ENCODE results near the gene FCGR1A. TPM values are rescaled to one million over a fixed set of nuclear protein-coding genes. Genes with fewer than 3 reads are reported as not detected.
"Not testable (repeated sequence)": the region's sequence is repeated elsewhere in the genome, so short reads cannot be mapped to it uniquely, and the experiment has no call there.

FCGR1A gene
- 5.2 TPM for total RNA-seq

- H3K27ac ChIP-seq (ENCODE audit: low read depth, low read length); H3K9ac ChIP-seq (ENCODE audit: low read depth in 1 of 3, low read length in 3 of 3); H3K9me3 ChIP-seq (ENCODE audit: control insufficient read depth in 3 of 3, low read length in 3 of 3); H3K27me3 ChIP-seq (ENCODE audit: control insufficient read depth in 3 of 3, insufficient read depth in 3 of 3, low read length in 3 of 3); H3K4me3 ChIP-seq (ENCODE audit: low read length in 3 of 3); H3K36me3 ChIP-seq (ENCODE audit: control insufficient read depth in 3 of 3, insufficient read depth in 3 of 3, low read length in 3 of 3); H3K4me1 ChIP-seq (ENCODE audit: control insufficient read depth in 3 of 3, insufficient read depth in 3 of 3, low read length in 3 of 3): not testable (repeated sequence)
Measured at GRCh38 chr1:149782600-149782999, at the start of gene FCGR1A. FCGR1A (plus strand) TSS chr1:149782694; CDS start chr1:149782744, 50 bp downstream.

GRCh38 chr1:149732781-149733180 is 49.7 kb upstream of the FCGR1A start:
- not testable (repeated sequence) for H3K27ac ChIP-seq (ENCODE audit: low read depth, low read length); H3K36me3 ChIP-seq (ENCODE audit: control insufficient read depth in 3 of 3, insufficient read depth in 3 of 3, low read length in 3 of 3); H3K9me3 ChIP-seq (ENCODE audit: control insufficient read depth in 3 of 3, low read length in 3 of 3); H3K27me3 ChIP-seq (ENCODE audit: control insufficient read depth in 3 of 3, insufficient read depth in 3 of 3, low read length in 3 of 3); H3K9ac ChIP-seq (ENCODE audit: low read depth in 1 of 3, low read length in 3 of 3); H3K4me1 ChIP-seq (ENCODE audit: control insufficient read depth in 3 of 3, insufficient read depth in 3 of 3, low read length in 3 of 3); H3K4me3 ChIP-seq (ENCODE audit: low read length in 3 of 3)

GRCh38 chr1:149734692-149735091 is 47.8 kb upstream of the FCGR1A start:
- not testable (repeated sequence) for H3K36me3 ChIP-seq (ENCODE audit: control insufficient read depth in 3 of 3, insufficient read depth in 3 of 3, low read length in 3 of 3); H3K9ac ChIP-seq (ENCODE audit: low read depth in 1 of 3, low read length in 3 of 3); H3K9me3 ChIP-seq (ENCODE audit: control insufficient read depth in 3 of 3, low read length in 3 of 3); H3K27ac ChIP-seq (ENCODE audit: low read depth, low read length); H3K4me3 ChIP-seq (ENCODE audit: low read length in 3 of 3); H3K27me3 ChIP-seq (ENCODE audit: control insufficient read depth in 3 of 3, insufficient read depth in 3 of 3, low read length in 3 of 3); H3K4me1 ChIP-seq (ENCODE audit: control insufficient read depth in 3 of 3, insufficient read depth in 3 of 3, low read length in 3 of 3)

- H3K4me1 ChIP-seq (ENCODE audit: control insufficient read depth in 3 of 3, insufficient read depth in 3 of 3, low read length in 3 of 3); H3K9me3 ChIP-seq (ENCODE audit: control insufficient read depth in 3 of 3, low read length in 3 of 3); H3K27ac ChIP-seq (ENCODE audit: low read depth, low read length); H3K27me3 ChIP-seq (ENCODE audit: control insufficient read depth in 3 of 3, insufficient read depth in 3 of 3, low read length in 3 of 3); H3K4me3 ChIP-seq (ENCODE audit: low read length in 3 of 3); H3K9ac ChIP-seq (ENCODE audit: low read depth in 1 of 3, low read length in 3 of 3); H3K36me3 ChIP-seq (ENCODE audit: control insufficient read depth in 3 of 3, insufficient read depth in 3 of 3, low read length in 3 of 3): not testable (repeated sequence)
Measured at GRCh38 chr1:149740148-149740581, 42.3 kb upstream of the FCGR1A start.

GRCh38 chr1:149740590-149741230 is 41.8 kb upstream of the FCGR1A start:
- H3K9me3 ChIP-seq (ENCODE audit: control insufficient read depth in 3 of 3, low read length in 3 of 3); H3K4me1 ChIP-seq (ENCODE audit: control insufficient read depth in 3 of 3, insufficient read depth in 3 of 3, low read length in 3 of 3); H3K27me3 ChIP-seq (ENCODE audit: control insufficient read depth in 3 of 3, insufficient read depth in 3 of 3, low read length in 3 of 3); H3K9ac ChIP-seq (ENCODE audit: low read depth in 1 of 3, low read length in 3 of 3); H3K27ac ChIP-seq (ENCODE audit: low read depth, low read length); H3K36me3 ChIP-seq (ENCODE audit: control insufficient read depth in 3 of 3, insufficient read depth in 3 of 3, low read length in 3 of 3); H3K4me3 ChIP-seq (ENCODE audit: low read length in 3 of 3): not testable (repeated sequence)

GRCh38 chr1:149741914-149742313 is 40.6 kb upstream of the FCGR1A start:
- H3K36me3 ChIP-seq (ENCODE audit: control insufficient read depth in 3 of 3, insufficient read depth in 3 of 3, low read length in 3 of 3); H3K4me1 ChIP-seq (ENCODE audit: control insufficient read depth in 3 of 3, insufficient read depth in 3 of 3, low read length in 3 of 3); H3K27ac ChIP-seq (ENCODE audit: low read depth, low read length); H3K9ac ChIP-seq (ENCODE audit: low read depth in 1 of 3, low read length in 3 of 3); H3K4me3 ChIP-seq (ENCODE audit: low read length in 3 of 3); H3K9me3 ChIP-seq (ENCODE audit: control insufficient read depth in 3 of 3, low read length in 3 of 3); H3K27me3 ChIP-seq (ENCODE audit: control insufficient read depth in 3 of 3, insufficient read depth in 3 of 3, low read length in 3 of 3): not testable (repeated sequence)

GRCh38 chr1:149746463-149747356 is 35.8 kb upstream of the FCGR1A start:
- not testable (repeated sequence) for H3K27ac ChIP-seq (ENCODE audit: low read depth, low read length); H3K9ac ChIP-seq (ENCODE audit: low read depth in 1 of 3, low read length in 3 of 3); H3K4me1 ChIP-seq (ENCODE audit: control insufficient read depth in 3 of 3, insufficient read depth in 3 of 3, low read length in 3 of 3); H3K9me3 ChIP-seq (ENCODE audit: control insufficient read depth in 3 of 3, low read length in 3 of 3); H3K36me3 ChIP-seq (ENCODE audit: control insufficient read depth in 3 of 3, insufficient read depth in 3 of 3, low read length in 3 of 3); H3K4me3 ChIP-seq (ENCODE audit: low read length in 3 of 3); H3K27me3 ChIP-seq (ENCODE audit: control insufficient read depth in 3 of 3, insufficient read depth in 3 of 3, low read length in 3 of 3)

GRCh38 chr1:149747359-149748143 is 34.9 kb upstream of the FCGR1A start:
- not testable (repeated sequence) for H3K27ac ChIP-seq (ENCODE audit: low read depth, low read length); H3K9ac ChIP-seq (ENCODE audit: low read depth in 1 of 3, low read length in 3 of 3); H3K36me3 ChIP-seq (ENCODE audit: control insufficient read depth in 3 of 3, insufficient read depth in 3 of 3, low read length in 3 of 3); H3K4me3 ChIP-seq (ENCODE audit: low read length in 3 of 3); H3K4me1 ChIP-seq (ENCODE audit: control insufficient read depth in 3 of 3, insufficient read depth in 3 of 3, low read length in 3 of 3); H3K9me3 ChIP-seq (ENCODE audit: control insufficient read depth in 3 of 3, low read length in 3 of 3); H3K27me3 ChIP-seq (ENCODE audit: control insufficient read depth in 3 of 3, insufficient read depth in 3 of 3, low read length in 3 of 3)

- H3K27me3 ChIP-seq (ENCODE audit: control insufficient read depth in 3 of 3, insufficient read depth in 3 of 3, low read length in 3 of 3); H3K27ac ChIP-seq (ENCODE audit: low read depth, low read length); H3K9ac ChIP-seq (ENCODE audit: low read depth in 1 of 3, low read length in 3 of 3); H3K4me1 ChIP-seq (ENCODE audit: control insufficient read depth in 3 of 3, insufficient read depth in 3 of 3, low read length in 3 of 3); H3K9me3 ChIP-seq (ENCODE audit: control insufficient read depth in 3 of 3, low read length in 3 of 3); H3K36me3 ChIP-seq (ENCODE audit: control insufficient read depth in 3 of 3, insufficient read depth in 3 of 3, low read length in 3 of 3); H3K4me3 ChIP-seq (ENCODE audit: low read length in 3 of 3): not testable (repeated sequence)
Measured at GRCh38 chr1:149748144-149748500, 34.4 kb upstream of the FCGR1A start.

GRCh38 chr1:149750562-149750961 is 31.9 kb upstream of the FCGR1A start:
- H3K27me3 ChIP-seq (ENCODE audit: control insufficient read depth in 3 of 3, insufficient read depth in 3 of 3, low read length in 3 of 3); H3K9me3 ChIP-seq (ENCODE audit: control insufficient read depth in 3 of 3, low read length in 3 of 3); H3K4me3 ChIP-seq (ENCODE audit: low read length in 3 of 3); H3K36me3 ChIP-seq (ENCODE audit: control insufficient read depth in 3 of 3, insufficient read depth in 3 of 3, low read length in 3 of 3); H3K4me1 ChIP-seq (ENCODE audit: control insufficient read depth in 3 of 3, insufficient read depth in 3 of 3, low read length in 3 of 3); H3K9ac ChIP-seq (ENCODE audit: low read depth in 1 of 3, low read length in 3 of 3); H3K27ac ChIP-seq (ENCODE audit: low read depth, low read length): not testable (repeated sequence)

Measured in skeletal muscle tissue (tissue), 4 donors.